Vagina (tissue), 2 donors: ENCODE results near the gene CLEC18A.

Experiments
- POLR2A ChIP-seq, 2 donors: fragments of 450-650 bp; IDR thresholded peaks; one replicate each; pipeline ENCODE4 v1.6.1; 2017; ENCODE audit warnings: antibody characterized with exemption in 2 of 2, mild to moderate bottlenecking in 2 of 2, moderate library complexity in 2 of 2
- POLR2AphosphoS5 ChIP-seq, 2 donors: sonication (generic); formaldehyde crosslinking; IDR thresholded peaks; one replicate each; pipeline ENCODE4 v1.9.0; 2017; ENCODE audit warnings: antibody characterized with exemption in 2 of 2, mild to moderate bottlenecking in 2 of 2, low read depth in 1 of 2; ENCODE audit not compliant: insufficient read depth in 1 of 2
- TF ChIP-seq, protein P1 (sequence below), 3 experiments: fragments of 450-650 bp in 2 of 3; fragments of 200-600 bp in 1 of 3; sonication (generic) in 1 of 3; IDR thresholded peaks; one replicate each; pipeline ENCODE4 v1.5.1; 2017 to 2019; ENCODE audit warnings: antibody characterized with exemption in 3 of 3, mild to moderate bottlenecking in 2 of 3, moderate library complexity in 2 of 3

DNA sequence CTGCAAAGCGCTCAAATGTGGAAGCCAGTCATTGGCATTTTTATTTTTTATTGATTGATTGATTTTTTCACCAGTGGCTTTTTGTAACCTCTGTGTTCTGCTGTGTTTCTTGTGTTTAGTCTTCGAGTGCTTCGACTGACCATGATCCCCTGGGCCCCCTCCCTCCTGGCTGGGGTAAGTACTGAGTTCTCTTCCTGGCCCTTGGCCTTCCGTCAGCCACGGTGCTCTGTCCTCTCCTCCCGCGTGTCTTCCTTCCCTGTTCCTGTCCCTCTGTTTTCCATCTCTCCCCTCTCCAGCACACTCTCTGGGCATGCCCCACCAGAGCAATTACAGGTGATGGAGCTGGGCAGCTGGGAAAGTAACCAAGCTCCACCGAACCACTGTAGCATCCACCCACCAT, 25.8 kb upstream of the CLEC18A start:
- no peak for TF ChIP-seq POLR2A (IDR thresholded peaks at IDR 0.05)
- TF ChIP-seq, protein P1, sequence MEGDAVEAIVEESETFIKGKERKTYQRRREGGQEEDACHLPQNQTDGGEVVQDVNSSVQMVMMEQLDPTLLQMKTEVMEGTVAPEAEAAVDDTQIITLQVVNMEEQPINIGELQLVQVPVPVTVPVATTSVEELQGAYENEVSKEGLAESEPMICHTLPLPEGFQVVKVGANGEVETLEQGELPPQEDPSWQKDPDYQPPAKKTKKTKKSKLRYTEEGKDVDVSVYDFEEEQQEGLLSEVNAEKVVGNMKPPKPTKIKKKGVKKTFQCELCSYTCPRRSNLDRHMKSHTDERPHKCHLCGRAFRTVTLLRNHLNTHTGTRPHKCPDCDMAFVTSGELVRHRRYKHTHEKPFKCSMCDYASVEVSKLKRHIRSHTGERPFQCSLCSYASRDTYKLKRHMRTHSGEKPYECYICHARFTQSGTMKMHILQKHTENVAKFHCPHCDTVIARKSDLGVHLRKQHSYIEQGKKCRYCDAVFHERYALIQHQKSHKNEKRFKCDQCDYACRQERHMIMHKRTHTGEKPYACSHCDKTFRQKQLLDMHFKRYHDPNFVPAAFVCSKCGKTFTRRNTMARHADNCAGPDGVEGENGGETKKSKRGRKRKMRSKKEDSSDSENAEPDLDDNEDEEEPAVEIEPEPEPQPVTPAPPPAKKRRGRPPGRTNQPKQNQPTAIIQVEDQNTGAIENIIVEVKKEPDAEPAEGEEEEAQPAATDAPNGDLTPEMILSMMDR (IDR thresholded peaks at IDR 0.05): no peak
- TF ChIP-seq POLR2AphosphoS5 (IDR thresholded peaks at IDR 0.05; ENCODE audit: insufficient read depth in 1 of 2, low read depth in 1 of 2): no peak
